Measurements from ENCODE around the gene RUNX3. TPM values are rescaled to one million over a fixed set of nuclear protein-coding genes. Genes with fewer than 3 reads are reported as not detected.

RUNX3 gene
- total and polyA plus RNA-seq, 10 donors = 17.3 to 76.3 (median 49.3) TPM

- no peak for TF ChIP-seq POLR2A (IDR thresholded peaks at IDR 0.05)
- no peak for TF ChIP-seq POLR2AphosphoS5 (IDR thresholded peaks at IDR 0.05)
- no peak for TF ChIP-seq CTCF (IDR thresholded peaks at IDR 0.05 in 8 of 11, conservative IDR thresholded peaks at IDR 0.05 in 3 of 11)
- H3K36me3 ChIP-seq = no peaks in the 10 kb centered on the region
- WGBS, 5 donors = 75 to 89% (median 88%) methylated on average over 5 to 8 of the region's 8 CpGs
- peaks cover 0 to 4% (median 0%) of the 10 kb centered on the region in 7 donors for H3K27me3 ChIP-seq (replicated peaks in 1 of 7)
- H3K27ac ChIP-seq = peak overlapping the region in 3 of 8 donors; percentile 14 to 31 (median 26)
- H3K4me3 ChIP-seq = no peak overlapping the region
- peak; percentile 56 for DNase-seq
- H3K9me3 ChIP-seq = no peaks in the 10 kb centered on the region
- intact Hi-C loops (cut with DNase I; ENCODE audit: low total_unique reads) = no loop called here
- peaks cover 3 to 72% (median 57%) of the 10 kb centered on the region in 6 donors for H3K4me1 ChIP-seq
These were observed 25.8 kb upstream of the RUNX3 start for GRCh38 chr1:24955779-24956365.

GRCh38 chr1:24955161-24955560, 25.1 kb upstream of the RUNX3 start:
- WGBS, 5 donors = 26 to 52% (median 44%) methylated on average over 5 of the region's 5 CpGs
- peak; percentile 32 for DNase-seq
- H3K9me3 ChIP-seq = no peaks in the 10 kb centered on the region
- no peak overlapping the region for H3K4me3 ChIP-seq
- no peak for TF ChIP-seq CTCF (IDR thresholded peaks at IDR 0.05 in 8 of 11, conservative IDR thresholded peaks at IDR 0.05 in 3 of 11)
- TF ChIP-seq POLR2A (IDR thresholded peaks at IDR 0.05) = no peak
- TF ChIP-seq POLR2AphosphoS5 (IDR thresholded peaks at IDR 0.05) = peak in 1 of 3 donors; percentile 13
- peaks cover 3 to 68% (median 57%) of the 10 kb centered on the region in 6 donors for H3K4me1 ChIP-seq
- H3K36me3 ChIP-seq = no peaks in the 10 kb centered on the region
- H3K27me3 ChIP-seq (replicated peaks in 1 of 7) = peaks cover 0 to 3% (median 0%) of the 10 kb centered on the region in 7 donors
- intact Hi-C loops (cut with DNase I; ENCODE audit: low total_unique reads) = no loop called here
- H3K27ac ChIP-seq = peak overlapping the region in 3 of 8 donors; percentile 26 to 36 (median 31)

- intact Hi-C loops (cut with DNase I; ENCODE audit: low total_unique reads) = no loop called here
- no peak for TF ChIP-seq POLR2AphosphoS5 (IDR thresholded peaks at IDR 0.05)
- H3K27ac ChIP-seq = peak overlapping the region in 3 of 8 donors; percentile 26 to 36 (median 31)
- peaks cover 0 to 3% (median 0%) of the 10 kb centered on the region in 7 donors for H3K27me3 ChIP-seq (replicated peaks in 1 of 7)
- DNase-seq = peak; percentile 71
- H3K4me3 ChIP-seq = no peak overlapping the region
- 81 to 90% (median 86%) methylated on average over 11 of the region's 11 CpGs for WGBS, 5 donors
- H3K36me3 ChIP-seq = no peaks in the 10 kb centered on the region
- H3K4me1 ChIP-seq = peaks cover 3 to 68% (median 57%) of the 10 kb centered on the region in 6 donors
- no peaks in the 10 kb centered on the region for H3K9me3 ChIP-seq
These were observed 24.6 kb upstream of the RUNX3 start for GRCh38 chr1:24954631-24955030.

GRCh38 chr1:24954022-24954421, 23.9 kb upstream of the RUNX3 start:
- H3K4me1 ChIP-seq = peaks cover 3 to 68% (median 57%) of the 10 kb centered on the region in 6 donors
- DNase-seq = peak; percentile 34
- H3K27ac ChIP-seq = peak overlapping the region in 2 of 8 donors; percentile 15 to 31
- no peak overlapping the region for H3K4me3 ChIP-seq
- peaks cover 0 to 3% (median 0%) of the 10 kb centered on the region in 7 donors for H3K27me3 ChIP-seq (replicated peaks in 1 of 7)
- H3K36me3 ChIP-seq = no peaks in the 10 kb centered on the region
- no peaks in the 10 kb centered on the region for H3K9me3 ChIP-seq
- TF ChIP-seq POLR2A (IDR thresholded peaks at IDR 0.05) (no peak), POLR2AphosphoS5 (IDR thresholded peaks at IDR 0.05) (no peak), CTCF (IDR thresholded peaks at IDR 0.05 in 8 of 11, conservative IDR thresholded peaks at IDR 0.05 in 3 of 11) (no peak)
- 46 to 60% (median 51%) methylated on average over 6 of the region's 6 CpGs for WGBS, 5 donors
- intact Hi-C loops (cut with DNase I; ENCODE audit: low total_unique reads) = no loop called here
